Kidney (tissue), 14 donors: ENCODE measurements around the gene PCNT. TPM values are rescaled to one million over a fixed set of nuclear protein-coding genes. Genes with fewer than 3 reads are reported as not detected.

ENCODE experiments used
- DNase-seq, 5 donors: peaks; one replicate each; pipeline ENCODE4 v3.0.0-alpha.2; 2013 to 2020
- FAIRE-seq: peaks from 2 replicates; lab custom pipeline; 2012; peaks lifted over from hg19 to GRCh38; lab: Jason Lieb, UNC
- H3K27ac ChIP-seq, 2 donors: one replicate each; pipeline ENCODE4 v1.7.0; 2013; ENCODE audit warnings: low read depth in 2 of 2, low read length in 2 of 2, inconsistent platforms in 1 of 2
- H3K27me3 ChIP-seq: one replicate; pipeline ENCODE4 v1.7.1; 2013; ENCODE audit warnings: low read length, inconsistent platforms; ENCODE audit not compliant: control insufficient read depth, insufficient read depth
- H3K36me3 ChIP-seq, 3 donors: one replicate each; pipeline versions ENCODE4 v1.7.0 to v1.7.1; 2013; ENCODE audit warnings: low read length in 3 of 3, control low read depth in 1 of 3, inconsistent platforms in 1 of 3; ENCODE audit not compliant: insufficient read depth in 3 of 3, control insufficient read depth in 2 of 3
- H3K4me1 ChIP-seq, 3 donors: one replicate each; pipeline versions ENCODE4 v1.7.0 to v1.7.1; 2013; ENCODE audit warnings: low read length in 3 of 3, inconsistent platforms in 1 of 3, low read depth in 1 of 3; ENCODE audit not compliant: control insufficient read depth in 2 of 3, insufficient read depth in 2 of 3
- H3K4me3 ChIP-seq, 3 donors: one replicate each; pipeline versions ENCODE4 v1.7.0 to v1.8.1; 2013; ENCODE audit warnings: low read length in 3 of 3, control low read depth in 1 of 3, inconsistent platforms in 1 of 3
- H3K9ac ChIP-seq, 3 donors: one replicate each; pipeline versions ENCODE4 v1.7.0 to v1.7.1; 2013; ENCODE audit warnings: low read length in 3 of 3, control low read depth in 1 of 3, inconsistent platforms in 1 of 3
- H3K9me3 ChIP-seq, 3 donors: one replicate each; pipeline versions ENCODE4 v1.7.0 to v1.7.1; 2013; ENCODE audit warnings: low read length in 3 of 3, control low read depth in 1 of 3, inconsistent platforms in 1 of 3; ENCODE audit not compliant: control insufficient read depth in 2 of 3, insufficient read depth in 1 of 3
- CTCF ChIP-seq: IDR thresholded peaks from 3 replicates; pipeline ENCODE4 v1.5.1; 2012; ENCODE audit warnings: mild to moderate bottlenecking, moderate library complexity, borderline replicate concordance; ENCODE audit not compliant: insufficient read depth; ENCODE audit errors: extremely low read depth
- intact Hi-C: fragments of 100-400 bp; cut with DNase I; formaldehyde crosslinking; loops from one replicate; pipeline ENCODE4 v1.11.1; 2022
- polyA plus RNA-seq: library from polyadenylated mRNA; stranded (reverse); fragments of 350-450 nt; fragmentation: Illumina TruSeq; extraction: RNeasy Lipid Tissue Mini Kit (QIAGEN cat#74804); gene quantifications from one replicate; pipeline ENCODE4 v1.2.3, GENCODE V29; 2014; ENCODE audit warnings: low read depth, low replicate concordance; ENCODE audit not compliant: insufficient read depth
- total RNA-seq: library from RNA; stranded (reverse); fragmentation: NEBNext Ultra II Directional; extraction: Animal tissue kit (Norgen Biotek cat#: 25700); gene quantifications from one replicate; pipeline ENCODE4 v1.2.1, GENCODE V29; 2021
- donor health status: control.
- donor health status: control.
- donor health status: control.
- donor health status: control.
- donor health status: control.
- donor health status: DM: yes; HTN: yes; CAD: no.
- donor health status: Normal renal cell carcinoma (clear cell type).

Gene PCNT
- total and polyA plus RNA-seq, 2 donors from 2014 or later, result 4.2 to 26.1 TPM

DNA sequence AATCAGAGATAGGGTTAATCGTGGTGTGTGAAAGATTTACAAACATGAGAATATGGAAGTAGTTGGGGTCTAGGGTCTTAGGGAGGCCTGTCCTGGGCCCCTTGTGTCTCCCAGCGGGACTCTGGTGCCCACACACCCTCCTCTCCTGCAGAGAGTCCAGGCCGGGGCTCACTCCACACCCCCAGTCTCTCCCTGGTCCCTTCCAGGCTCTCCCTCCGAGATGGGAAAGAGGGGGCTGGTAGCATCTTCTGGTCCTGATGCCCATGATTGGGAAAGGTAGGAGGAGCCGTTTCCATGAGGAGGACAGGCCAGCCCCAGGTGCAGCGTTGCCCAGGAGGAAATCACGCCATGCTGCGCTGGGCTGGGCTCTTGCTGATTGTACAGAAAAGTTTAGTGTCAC, 26.6 kb downstream of the PCNT start:
- intact Hi-C loops, result no loop called here

GRCh38 chr21:46350981-46351380, 27.0 kb downstream of the PCNT start:
- H3K9me3 ChIP-seq, result no peaks in the 10 kb centered on the region
- TF ChIP-seq CTCF, result no peak
- no peak for DNase-seq
- no peak overlapping the region for H3K4me3 ChIP-seq
- H3K4me1 ChIP-seq, result no peaks in the 10 kb centered on the region
- no peak for FAIRE-seq
- H3K27me3 ChIP-seq, result no peaks in the 10 kb centered on the region
- no peak overlapping the region for H3K9ac ChIP-seq
- H3K36me3 ChIP-seq, result peaks cover 3 to 53% (median 29%) of the 10 kb centered on the region in 3 donors
- intact Hi-C loops, result no loop called here
- H3K27ac ChIP-seq, result no peak overlapping the region

More for the DNA sequence above, 26.6 kb downstream of the PCNT start:
- peaks cover 3 to 56% (median 33%) of the 10 kb centered on the region in 3 donors for H3K36me3 ChIP-seq
- FAIRE-seq, result no peak
- H3K27me3 ChIP-seq, result no peaks in the 10 kb centered on the region
- no peak for DNase-seq
- H3K9me3 ChIP-seq, result no peaks in the 10 kb centered on the region
- no peak for TF ChIP-seq CTCF
- H3K27ac ChIP-seq, result no peak overlapping the region
- no peak overlapping the region for H3K9ac ChIP-seq
- H3K4me3 ChIP-seq, result no peak overlapping the region
- no peaks in the 10 kb centered on the region for H3K4me1 ChIP-seq

DNA sequence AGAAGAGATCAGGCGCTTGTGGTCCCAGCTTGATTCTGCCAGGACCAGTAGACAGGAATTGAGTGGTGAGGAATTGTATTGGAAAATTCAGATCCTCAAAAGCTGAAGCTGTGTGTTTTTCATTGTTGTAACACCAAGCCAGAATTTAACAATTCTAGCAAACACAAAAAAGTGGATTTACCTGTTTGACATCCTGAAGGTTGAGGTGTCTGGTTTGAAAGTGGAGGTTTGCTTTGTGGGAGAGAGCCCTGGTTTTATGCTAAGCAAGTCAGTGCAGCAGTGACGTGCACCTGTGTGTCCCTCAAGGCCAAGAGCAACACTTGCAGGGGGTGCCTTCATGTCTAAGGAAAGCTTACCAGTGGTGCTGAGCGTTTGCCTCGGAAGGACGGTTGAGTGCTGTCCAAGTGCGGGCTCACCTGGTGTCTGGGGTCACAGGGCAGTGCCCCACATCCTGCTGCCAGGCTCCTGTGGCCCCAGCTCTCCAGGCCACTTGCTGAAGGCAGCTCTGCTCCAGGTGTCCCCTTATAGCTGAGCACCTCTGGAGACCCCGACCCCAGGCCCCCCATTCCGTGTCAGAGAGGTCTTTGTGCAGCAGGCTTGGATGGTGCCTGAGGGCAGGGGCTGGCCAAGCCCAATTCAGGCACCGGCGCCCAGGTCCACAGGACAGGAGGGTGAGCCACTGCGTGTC, 27.7 kb downstream of the PCNT start:
- Histone ChIP-seq H3K9me3 (no peaks in the 10 kb centered on the region), H3K27me3 (no peaks in the 10 kb centered on the region), H3K4me1 (no peaks in the 10 kb centered on the region), H3K4me3 (no peak overlapping the region), H3K36me3 (peaks cover 3 to 50% (median 30%) of the 10 kb centered on the region in 3 donors), H3K9ac (no peak overlapping the region), H3K27ac (no peak overlapping the region)
- intact Hi-C loops, result no loop called here
- DNase-seq (no peak), FAIRE-seq (no peak)
- no peak for TF ChIP-seq CTCF

DNA sequence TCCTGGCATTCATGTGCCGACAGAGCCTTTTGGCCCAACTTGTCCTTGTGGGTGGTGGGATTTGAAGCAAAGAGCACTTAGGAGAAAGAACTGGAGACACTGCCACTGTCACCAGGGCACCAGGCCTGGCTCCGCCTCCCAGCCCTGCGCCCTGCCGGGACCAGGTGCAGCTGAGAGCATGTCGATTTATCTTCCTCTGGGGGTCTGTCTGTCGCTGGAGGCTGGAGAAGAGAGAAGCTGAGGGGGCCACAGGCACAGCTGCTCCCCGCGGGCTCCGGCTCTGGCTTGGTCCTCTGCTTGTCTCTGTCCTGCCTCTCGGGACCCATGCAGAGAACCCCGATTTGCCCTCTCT, 28.2 kb downstream of the PCNT start:
- DNase-seq (no peak), FAIRE-seq (no peak)
- TF ChIP-seq CTCF, result no peak
- H3K4me1 ChIP-seq, result no peaks in the 10 kb centered on the region
- no peak overlapping the region for H3K9ac ChIP-seq
- H3K9me3 ChIP-seq, result no peaks in the 10 kb centered on the region
- H3K27ac ChIP-seq, result no peak overlapping the region
- no peak overlapping the region for H3K4me3 ChIP-seq
- intact Hi-C loops, result no loop called here
- H3K36me3 ChIP-seq, result peaks cover 3 to 45% (median 29%) of the 10 kb centered on the region in 3 donors
- no peaks in the 10 kb centered on the region for H3K27me3 ChIP-seq
